ENCODE measurements around the gene SLC39A2. TPM values are rescaled to one million over a fixed set of nuclear protein-coding genes. Genes with fewer than 3 reads are reported as not detected.

SLC39A2 gene
- total and polyA plus RNA-seq, 11 donors: not detected

DNA sequence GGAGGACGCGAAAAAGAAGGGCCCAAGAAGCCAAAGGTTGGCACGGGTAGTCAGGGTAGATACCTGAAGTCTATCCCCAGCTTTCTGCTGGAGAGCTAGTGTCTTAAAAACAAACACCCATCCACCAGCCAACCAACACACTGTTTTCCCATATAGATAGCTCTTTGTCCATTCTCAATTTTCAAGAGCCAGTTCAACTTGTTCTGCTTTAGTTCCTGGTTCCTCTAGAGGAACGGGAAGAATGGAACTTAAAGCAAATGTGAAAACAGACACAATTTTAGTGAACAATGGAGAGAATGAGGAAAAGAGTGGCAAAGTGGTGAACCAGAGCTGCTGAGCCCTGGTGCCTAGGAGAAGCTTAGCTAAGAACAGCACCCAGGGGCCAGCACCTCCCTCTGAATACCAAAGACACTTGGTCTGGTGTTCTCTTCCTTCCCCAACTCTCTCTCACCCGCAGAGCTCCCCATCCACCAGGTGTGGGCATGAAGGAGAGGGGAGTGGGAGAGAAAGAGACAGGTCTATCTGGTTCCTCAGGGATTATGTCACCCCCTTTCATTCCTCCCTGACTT, 22.0 kb downstream of the SLC39A2 start:
- peaks cover 0 to 69% (median 61%) of the 10 kb centered on the region in 9 donors for H3K36me3 ChIP-seq
- TF ChIP-seq POLR2A (IDR thresholded peaks at IDR 0.05): no peak
- TF ChIP-seq, protein P1, sequence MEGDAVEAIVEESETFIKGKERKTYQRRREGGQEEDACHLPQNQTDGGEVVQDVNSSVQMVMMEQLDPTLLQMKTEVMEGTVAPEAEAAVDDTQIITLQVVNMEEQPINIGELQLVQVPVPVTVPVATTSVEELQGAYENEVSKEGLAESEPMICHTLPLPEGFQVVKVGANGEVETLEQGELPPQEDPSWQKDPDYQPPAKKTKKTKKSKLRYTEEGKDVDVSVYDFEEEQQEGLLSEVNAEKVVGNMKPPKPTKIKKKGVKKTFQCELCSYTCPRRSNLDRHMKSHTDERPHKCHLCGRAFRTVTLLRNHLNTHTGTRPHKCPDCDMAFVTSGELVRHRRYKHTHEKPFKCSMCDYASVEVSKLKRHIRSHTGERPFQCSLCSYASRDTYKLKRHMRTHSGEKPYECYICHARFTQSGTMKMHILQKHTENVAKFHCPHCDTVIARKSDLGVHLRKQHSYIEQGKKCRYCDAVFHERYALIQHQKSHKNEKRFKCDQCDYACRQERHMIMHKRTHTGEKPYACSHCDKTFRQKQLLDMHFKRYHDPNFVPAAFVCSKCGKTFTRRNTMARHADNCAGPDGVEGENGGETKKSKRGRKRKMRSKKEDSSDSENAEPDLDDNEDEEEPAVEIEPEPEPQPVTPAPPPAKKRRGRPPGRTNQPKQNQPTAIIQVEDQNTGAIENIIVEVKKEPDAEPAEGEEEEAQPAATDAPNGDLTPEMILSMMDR (IDR thresholded peaks at IDR 0.05): no peak

GRCh38 chr14:21022686-21023085, 23.6 kb downstream of the SLC39A2 start:
- Histone ChIP-seq H3K4me3 (peak overlapping the region in 9 of 12 donors; percentile 76 to 98 (median 88)), H3K4me1 (peaks cover 0 to 62% (median 30%) of the 10 kb centered on the region in 12 donors), H3K27ac (peak overlapping the region in 11 of 12 donors; percentile 82 to 100 (median 98)), H3K36me3 (peaks cover 0 to 53% (median 45%) of the 10 kb centered on the region in 9 donors), H3K27me3 (peaks cover 0 to 7% (median 0%) of the 10 kb centered on the region in 9 donors), H3K9me3 (no peaks in the 10 kb centered on the region)
- WGBS, 4 donors: 40 to 67% (median 55%) methylated on average over 5 of the region's 5 CpGs
- ATAC-seq (no peak), DNase-seq (no peak)
- TF ChIP-seq, protein P1 (IDR thresholded peaks at IDR 0.05): no peak
- no peak for TF ChIP-seq POLR2A (IDR thresholded peaks at IDR 0.05)
- intact Hi-C loops (cut with DNase I): loop anchor here in 2 of 10 donors (1.0 to 5.0 kb wide), 2 partner anchors 17 to 70 kb away; no protein-coding TSS in a partner anchor

More for the DNA sequence above, 22.0 kb downstream of the SLC39A2 start:
- DNase-seq (no peak), ATAC-seq (no peak)
- H3K9me3 ChIP-seq: no peaks in the 10 kb centered on the region
- H3K4me3 ChIP-seq: peak overlapping the region in 1 of 12 donors; percentile 88
- peak overlapping the region in 2 of 12 donors; percentile 0 to 92 for H3K27ac ChIP-seq
- intact Hi-C loops (cut with DNase I): loop anchor here in 1 of 10 donors (5.0 kb wide), 1 partner anchor 71 kb away; no protein-coding TSS in a partner anchor
- peaks cover 0 to 7% (median 0%) of the 10 kb centered on the region in 9 donors for H3K27me3 ChIP-seq
- peaks cover 0 to 59% (median 22%) of the 10 kb centered on the region in 12 donors for H3K4me1 ChIP-seq
- 84 to 91% (median 89%) methylated on average over 5 of the region's 5 CpGs for WGBS, 4 donors

- H3K4me3 ChIP-seq: peak overlapping the region in 11 of 12 donors; percentile 66 to 98 (median 88)
- WGBS, 4 donors: 8 to 18% (median 15%) methylated on average over 7 of the region's 7 CpGs
- peak overlapping the region; percentile 82 to 100 (median 98) for H3K27ac ChIP-seq
- peak in 1 of 5 donors; percentile 43 for DNase-seq
- H3K27me3 ChIP-seq: peaks cover 0 to 7% (median 0%) of the 10 kb centered on the region in 9 donors
- no peaks in the 10 kb centered on the region for H3K9me3 ChIP-seq
- no peak for TF ChIP-seq POLR2A (IDR thresholded peaks at IDR 0.05)
- TF ChIP-seq, protein P1 (IDR thresholded peaks at IDR 0.05): no peak
- peak in 1 of 4 donors; percentile 7 for ATAC-seq
- intact Hi-C loops (cut with DNase I): loop anchor here in 2 of 10 donors (1.0 to 5.0 kb wide), 2 partner anchors 16 to 69 kb away; no protein-coding TSS in a partner anchor
- peaks cover 0 to 48% (median 40%) of the 10 kb centered on the region in 9 donors for H3K36me3 ChIP-seq
- peaks cover 0 to 58% (median 30%) of the 10 kb centered on the region in 12 donors for H3K4me1 ChIP-seq
Measured at GRCh38 chr14:21023174-21023573, 24.1 kb downstream of the SLC39A2 start.
